GM13976 (cell line): ENCODE data around the gene SSC5D.
A peak's percentile ranks its signal among the peaks of the same experiment; 100 is the strongest.

Experiments
- DNase-seq: peaks from one replicate; pipeline ENCODE4 v3.0.0; 2012; ENCODE audit warnings: low spot score
- in situ Hi-C: fragments of 300-500 bp; cut with MboI; formaldehyde crosslinking; loops from one replicate; pipeline ENCODE4 v1.12.0; 2022; ENCODE audit warnings: low sequenced_read_pairs, mixed read lengths, inconsistent platforms; ENCODE audit not compliant: unreplicated experiment
- TF ChIP-seq, protein P1 (sequence below): IDR thresholded peaks from 2 replicates; pipeline ENCODE4 v1.5.1; 2012; ENCODE audit warnings: borderline replicate concordance, mild to moderate bottlenecking; ENCODE audit not compliant: insufficient read depth; ENCODE audit errors: extremely low read depth, missing control alignments, control extremely low read depth

SSC5D gene

GRCh38 chr19:55455576-55456235, 32.5 kb upstream of the SSC5D start:
- TF ChIP-seq, protein P1, sequence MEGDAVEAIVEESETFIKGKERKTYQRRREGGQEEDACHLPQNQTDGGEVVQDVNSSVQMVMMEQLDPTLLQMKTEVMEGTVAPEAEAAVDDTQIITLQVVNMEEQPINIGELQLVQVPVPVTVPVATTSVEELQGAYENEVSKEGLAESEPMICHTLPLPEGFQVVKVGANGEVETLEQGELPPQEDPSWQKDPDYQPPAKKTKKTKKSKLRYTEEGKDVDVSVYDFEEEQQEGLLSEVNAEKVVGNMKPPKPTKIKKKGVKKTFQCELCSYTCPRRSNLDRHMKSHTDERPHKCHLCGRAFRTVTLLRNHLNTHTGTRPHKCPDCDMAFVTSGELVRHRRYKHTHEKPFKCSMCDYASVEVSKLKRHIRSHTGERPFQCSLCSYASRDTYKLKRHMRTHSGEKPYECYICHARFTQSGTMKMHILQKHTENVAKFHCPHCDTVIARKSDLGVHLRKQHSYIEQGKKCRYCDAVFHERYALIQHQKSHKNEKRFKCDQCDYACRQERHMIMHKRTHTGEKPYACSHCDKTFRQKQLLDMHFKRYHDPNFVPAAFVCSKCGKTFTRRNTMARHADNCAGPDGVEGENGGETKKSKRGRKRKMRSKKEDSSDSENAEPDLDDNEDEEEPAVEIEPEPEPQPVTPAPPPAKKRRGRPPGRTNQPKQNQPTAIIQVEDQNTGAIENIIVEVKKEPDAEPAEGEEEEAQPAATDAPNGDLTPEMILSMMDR, result no peak
- in situ Hi-C loops, result no loop called here
- no peak for DNase-seq

GRCh38 chr19:55456347-55456746, 31.9 kb upstream of the SSC5D start:
- TF ChIP-seq, protein P1, result no peak
- no peak for DNase-seq
- in situ Hi-C loops, result no loop called here

GRCh38 chr19:55457683-55458457, 30.4 kb upstream of the SSC5D start:
- TF ChIP-seq, protein P1, result no peak
- in situ Hi-C loops, result no loop called here
- DNase-seq, result no peak

GRCh38 chr19:55459551-55459949, 28.7 kb upstream of the SSC5D start:
- no peak for DNase-seq
- TF ChIP-seq, protein P1, result no peak
- in situ Hi-C loops, result no loop called here

GRCh38 chr19:55459950-55460657, 28.1 kb upstream of the SSC5D start:
- TF ChIP-seq, protein P1, result no peak
- DNase-seq, result no peak
- in situ Hi-C loops, result no loop called here

DNA sequence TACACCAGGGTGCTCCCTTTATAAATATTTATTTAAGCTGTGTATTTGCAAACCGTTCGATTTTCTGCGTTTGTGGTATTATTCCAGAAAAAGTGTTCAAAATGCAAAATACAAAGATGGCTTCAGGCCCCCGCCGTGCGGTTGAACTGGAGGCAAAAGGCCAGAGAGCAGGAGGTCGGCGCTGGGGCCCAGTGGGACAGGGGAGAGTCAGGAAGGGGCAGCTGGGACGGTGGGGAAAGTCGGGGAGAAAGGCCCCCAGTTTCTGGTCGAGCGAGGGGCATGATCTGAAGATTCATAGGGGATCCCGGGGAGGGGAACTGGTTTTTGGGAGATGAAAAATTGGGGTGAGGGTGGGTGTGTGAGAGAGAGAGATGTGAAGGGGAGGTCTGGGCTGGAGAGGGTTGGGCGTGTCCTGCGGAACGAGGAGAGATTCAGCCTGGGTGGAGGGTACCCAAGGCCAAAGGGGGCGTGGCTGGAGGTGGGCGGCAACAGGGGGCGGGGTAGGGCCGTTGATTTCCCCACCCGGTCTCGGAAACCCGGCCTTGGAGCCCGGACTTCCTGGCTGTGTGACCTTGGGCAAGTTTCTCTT, 27.5 kb upstream of the SSC5D start:
- in situ Hi-C loops, result no loop called here
- TF ChIP-seq, protein P1, result no peak
- DNase-seq, result peak; percentile 81
